Measurements from ENCODE around the gene PDZK1IP1. TPM values are rescaled to one million over a fixed set of nuclear protein-coding genes. Genes with fewer than 3 reads are reported as not detected.

PDZK1IP1 gene
- total RNA-seq, 1 donor from 2014 or later, result not detected

GRCh38 chr1:47187231-47187925 lies 2.5 kb downstream of the PDZK1IP1 start:
- intact Hi-C loops (cut with micrococcal nuclease), result no loop called here
- CTCF ChIA-PET, result no interaction called here
- no peak for ATAC-seq (ENCODE audit: low read depth)
- peaks cover 15% of the 10 kb centered on the region for H3K27me3 Mint-ChIP-seq
- H3K4me3 Mint-ChIP-seq, result no peak overlapping the region
- TF ChIP-seq CTCF (IDR thresholded peaks at IDR 0.05), result no peak
- no peaks in the 10 kb centered on the region for H3K4me1 Mint-ChIP-seq
- no peak for DNase-seq
- H3K36me3 Mint-ChIP-seq (ENCODE audit: low read depth), result no peaks in the 10 kb centered on the region
- POLR2A ChIA-PET, result no interaction called here
- H3K9me3 Mint-ChIP-seq, result no peaks in the 10 kb centered on the region
- no peak overlapping the region for H3K27ac Mint-ChIP-seq

GRCh38 chr1:47186267-47187185 lies 3.3 kb downstream of the PDZK1IP1 start:
- H3K27me3 Mint-ChIP-seq, result peaks cover 13% of the 10 kb centered on the region
- POLR2A ChIA-PET, result no interaction called here
- DNase-seq (no peak), ATAC-seq (ENCODE audit: low read depth) (no peak)
- H3K9me3 Mint-ChIP-seq, result no peaks in the 10 kb centered on the region
- intact Hi-C loops (cut with micrococcal nuclease), result no loop called here
- H3K27ac Mint-ChIP-seq, result no peak overlapping the region
- H3K4me3 Mint-ChIP-seq, result no peak overlapping the region
- TF ChIP-seq CTCF (IDR thresholded peaks at IDR 0.05), result no peak
- CTCF ChIA-PET, result no interaction called here
- no peaks in the 10 kb centered on the region for H3K4me1 Mint-ChIP-seq
- H3K36me3 Mint-ChIP-seq (ENCODE audit: low read depth), result no peaks in the 10 kb centered on the region

GRCh38 chr1:47184822-47185677 lies 4.8 kb downstream of the PDZK1IP1 start:
- TF ChIP-seq CTCF (IDR thresholded peaks at IDR 0.05), result no peak
- CTCF ChIA-PET, result interaction anchor here (1.3 to 2.9 kb wide), 2 partner anchors 8 to 541 kb away, joined by 3 to 14 read pairs; no protein-coding TSS in a partner anchor
- Mint-ChIP-seq H3K27me3 (peaks cover 21% of the 10 kb centered on the region), H3K4me1 (no peaks in the 10 kb centered on the region), H3K9me3 (no peaks in the 10 kb centered on the region), H3K4me3 (no peak overlapping the region), H3K27ac (no peak overlapping the region), H3K36me3 (ENCODE audit: low read depth) (no peaks in the 10 kb centered on the region)
- DNase-seq (no peak), ATAC-seq (ENCODE audit: low read depth) (no peak)
- POLR2A ChIA-PET, result no interaction called here
- intact Hi-C loops (cut with micrococcal nuclease), result no loop called here

- no peaks in the 10 kb centered on the region for H3K9me3 Mint-ChIP-seq
- ChIA-PET POLR2A (no interaction called here), CTCF (interaction anchor here (1.3 to 2.9 kb wide), 2 partner anchors 9 to 542 kb away, joined by 3 to 14 read pairs; no protein-coding TSS in a partner anchor)
- DNase-seq (no peak), ATAC-seq (ENCODE audit: low read depth) (no peak)
- H3K4me1 Mint-ChIP-seq, result peaks cover 4% of the 10 kb centered on the region
- intact Hi-C loops (cut with micrococcal nuclease), result no loop called here
- no peak overlapping the region for H3K27ac Mint-ChIP-seq
- no peak overlapping the region for H3K4me3 Mint-ChIP-seq
- peaks cover 24% of the 10 kb centered on the region for H3K27me3 Mint-ChIP-seq
- no peak for TF ChIP-seq CTCF (IDR thresholded peaks at IDR 0.05)
- no peaks in the 10 kb centered on the region for H3K36me3 Mint-ChIP-seq (ENCODE audit: low read depth)
These were observed 5.6 kb downstream of the PDZK1IP1 start for GRCh38 chr1:47184090-47184821.
